Activated CD8-positive, alpha-beta memory T cell treated with anti-CD3 and anti-CD28 coated beads for 48 hours (primary cell): ENCODE data around the gene PSMD7.
"Not testable (repeated sequence)": the region's sequence is repeated elsewhere in the genome, so short reads cannot be mapped to it uniquely, and the experiment has no call there.

Experiments
- DNase-seq, 3 experiments: peaks; one replicate each; pipeline ENCODE4 v3.0.0-alpha.2; 2020; ENCODE audit warnings: low read depth in 2 of 3, low spot score in 2 of 3

The PSMD7 gene

DNA sequence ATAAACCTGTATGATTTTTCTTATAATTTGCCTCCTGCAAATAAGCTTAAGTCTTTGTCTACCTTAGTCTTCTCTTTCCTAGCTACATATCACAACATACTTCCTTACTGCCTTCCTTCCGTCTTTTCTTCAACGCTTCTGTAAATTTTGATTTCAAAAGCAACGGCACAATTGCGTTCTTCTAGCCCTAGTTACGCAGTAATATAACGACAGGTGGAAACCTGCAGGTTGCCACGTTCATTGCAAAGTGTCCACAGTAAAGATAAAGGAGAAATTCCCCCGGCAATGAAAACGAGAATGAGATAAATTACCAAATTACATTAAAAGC, 546 bp upstream of the PSMD7 start:
- DNase-seq, result no peak

- peak in 2 of 3 experiments; percentile 3 to 19 for DNase-seq
Observed at GRCh38 chr16:74297145-74297665, 591 bp downstream of the PSMD7 start.

GRCh38 chr16:74298104-74298503, 1.5 kb downstream of the PSMD7 start:
- DNase-seq, result no peak

DNA sequence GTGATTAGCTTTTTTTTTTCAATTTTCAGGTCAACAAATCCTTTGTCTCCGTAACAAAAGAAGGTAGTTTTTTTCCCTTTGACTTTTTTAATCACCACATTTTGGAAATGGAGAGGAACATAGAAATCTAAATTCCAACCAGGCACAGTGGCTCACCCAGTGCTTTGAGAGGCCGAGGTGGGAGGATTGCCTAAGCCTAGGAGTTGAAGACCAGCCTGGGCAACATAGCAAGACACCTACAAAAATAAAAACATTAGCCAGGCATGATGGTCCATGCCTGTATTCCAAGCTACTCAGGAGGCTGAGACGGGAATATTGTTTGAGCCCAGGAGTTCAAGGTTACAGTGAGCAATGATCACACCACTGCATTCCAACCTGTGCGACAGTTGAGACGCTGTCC, 5.7 kb downstream of the PSMD7 start:
- no peak for DNase-seq

GRCh38 chr16:74304164-74304834, 7.7 kb downstream of the PSMD7 start:
- no peak for DNase-seq

- no peak for DNase-seq
Observed at GRCh38 chr16:74304835-74305176, 8.2 kb downstream of the PSMD7 start.

GRCh38 chr16:74305281-74305680, 8.7 kb downstream of the PSMD7 start:
- no peak for DNase-seq

DNA sequence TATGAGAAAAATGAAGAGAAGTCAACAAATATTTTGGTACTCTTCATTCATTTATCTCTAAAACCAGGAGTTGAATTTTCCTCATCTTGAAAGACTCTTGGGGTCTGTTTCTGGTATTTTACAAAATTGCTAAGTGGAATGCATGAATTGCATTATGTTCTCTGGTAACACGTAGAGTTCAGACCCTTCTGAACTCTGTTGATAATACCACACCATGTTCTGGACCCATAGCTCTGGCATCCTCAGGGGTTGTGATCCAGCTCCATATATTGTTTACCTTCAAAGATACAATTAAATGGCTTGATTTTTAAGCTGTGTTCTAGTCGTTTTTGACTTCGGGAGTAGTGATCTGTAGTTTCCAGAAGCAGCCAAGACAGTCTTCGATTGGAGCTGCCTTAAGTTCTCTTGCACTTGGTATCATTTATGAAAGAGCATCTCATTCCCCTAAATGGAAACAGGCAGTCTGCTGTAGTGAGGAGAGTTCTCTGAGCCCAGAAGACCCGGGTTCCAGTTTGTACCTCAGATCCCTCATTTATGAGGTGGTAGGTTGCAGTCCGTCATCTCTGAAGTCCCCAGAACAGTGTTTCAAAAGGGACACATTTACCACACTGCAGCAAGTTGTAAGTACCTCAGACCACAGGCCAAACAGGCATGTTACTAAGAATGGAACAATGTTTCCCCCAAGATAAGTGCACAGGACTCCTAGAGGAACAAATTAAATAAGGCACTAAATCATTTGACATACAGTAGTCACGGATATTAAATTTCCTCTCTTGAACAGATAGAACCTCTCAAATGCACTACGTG, 9.6 kb downstream of the PSMD7 start:
- no peak for DNase-seq

DNA sequence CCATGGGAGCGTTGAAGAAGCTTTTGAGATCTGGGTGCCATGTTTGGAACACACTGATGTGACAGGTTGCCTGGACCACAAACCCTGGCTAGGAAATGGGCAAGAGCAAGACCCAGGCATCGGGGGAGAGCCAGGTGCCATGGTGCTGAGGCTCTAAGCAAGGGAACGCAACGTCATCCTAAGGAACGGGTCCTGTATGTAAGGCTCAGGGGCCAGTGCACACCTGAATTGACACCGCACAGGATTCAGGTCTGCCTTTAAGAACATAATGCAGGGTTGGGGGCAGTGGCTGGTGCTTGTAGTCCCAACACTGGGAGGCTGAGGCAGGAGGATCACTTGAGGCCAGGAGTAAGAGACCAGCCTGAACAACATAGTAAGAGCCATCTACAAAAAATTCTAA, 10.8 kb downstream of the PSMD7 start:
- no peak for DNase-seq

- no peak for DNase-seq
Observed at GRCh38 chr16:74309789-74310781, 13.5 kb downstream of the PSMD7 start.

GRCh38 chr16:74315059-74315458, 18.4 kb downstream of the PSMD7 start:
- DNase-seq, result no peak

- DNase-seq, result no peak
Observed at GRCh38 chr16:74320707-74321106, 24.1 kb downstream of the PSMD7 start.

- DNase-seq, result no peak
Observed at GRCh38 chr16:74321356-74321755, 24.7 kb downstream of the PSMD7 start.

GRCh38 chr16:74322301-74322710, 25.7 kb downstream of the PSMD7 start:
- no peak for DNase-seq

- DNase-seq, result not testable (repeated sequence)
Observed at GRCh38 chr16:74324777-74325176, 28.2 kb downstream of the PSMD7 start.

DNA sequence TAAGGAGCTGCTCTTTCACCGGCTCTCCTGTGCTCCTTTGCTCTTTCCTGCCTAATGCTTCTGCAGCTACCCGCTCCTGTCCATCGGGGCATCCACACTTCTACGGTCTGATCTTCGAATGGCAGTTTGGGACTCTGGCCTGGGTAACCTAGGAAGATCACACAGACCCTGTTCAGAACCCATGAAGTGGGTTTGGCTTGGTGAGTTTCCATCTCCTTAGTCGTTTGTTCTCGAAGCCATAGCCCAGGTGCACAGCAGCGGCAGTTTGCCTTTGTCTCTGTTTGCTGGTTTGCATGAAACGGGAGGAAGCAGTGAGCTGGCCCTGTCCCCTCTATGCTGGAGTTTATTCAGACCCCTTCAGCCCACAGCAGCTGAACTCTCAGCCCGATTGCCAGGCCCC, 29.0 kb downstream of the PSMD7 start:
- DNase-seq, result no peak

DNA sequence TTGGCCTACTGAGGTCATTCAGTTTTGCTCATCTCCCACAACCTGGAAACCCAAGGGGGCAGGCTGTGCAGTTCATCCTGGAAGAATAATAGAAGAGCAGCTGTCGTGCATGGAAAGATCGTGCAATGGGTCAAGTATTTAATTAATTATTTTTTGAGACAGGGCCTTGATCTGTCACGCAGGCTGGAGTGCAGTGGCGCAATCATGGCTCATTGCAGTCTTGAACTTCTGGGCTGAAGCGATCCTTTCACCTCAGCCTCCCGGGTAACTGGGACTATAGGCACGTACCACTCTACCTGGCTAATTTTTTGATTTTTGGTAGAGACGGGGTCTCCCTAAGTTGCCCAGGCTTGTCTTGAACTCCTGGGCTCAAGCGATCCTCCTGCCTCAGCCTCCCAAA, 31.7 kb downstream of the PSMD7 start:
- DNase-seq, result not testable (repeated sequence)

- DNase-seq, result not testable (repeated sequence)
Observed at GRCh38 chr16:74332469-74332868, 35.9 kb downstream of the PSMD7 start.

DNA sequence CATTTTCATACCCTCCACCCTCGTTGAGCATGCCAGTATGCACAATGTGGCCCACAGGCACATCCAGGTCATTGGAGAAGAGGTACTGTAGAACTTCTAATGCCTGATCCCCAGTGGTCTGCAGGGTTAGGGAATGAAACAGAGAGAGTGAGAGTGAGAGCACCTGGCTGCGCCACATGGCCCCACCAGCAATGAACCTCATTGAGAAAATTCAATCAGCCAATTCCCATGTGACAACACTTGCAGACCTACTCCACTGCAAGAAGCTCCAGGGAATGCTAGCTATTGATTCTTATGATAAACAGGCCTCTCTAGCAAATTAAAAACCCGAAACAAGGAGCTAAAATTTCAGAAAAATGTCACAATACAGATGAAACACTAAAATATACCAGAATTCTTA, 40.9 kb downstream of the PSMD7 start:
- DNase-seq, result not testable (repeated sequence)

DNA sequence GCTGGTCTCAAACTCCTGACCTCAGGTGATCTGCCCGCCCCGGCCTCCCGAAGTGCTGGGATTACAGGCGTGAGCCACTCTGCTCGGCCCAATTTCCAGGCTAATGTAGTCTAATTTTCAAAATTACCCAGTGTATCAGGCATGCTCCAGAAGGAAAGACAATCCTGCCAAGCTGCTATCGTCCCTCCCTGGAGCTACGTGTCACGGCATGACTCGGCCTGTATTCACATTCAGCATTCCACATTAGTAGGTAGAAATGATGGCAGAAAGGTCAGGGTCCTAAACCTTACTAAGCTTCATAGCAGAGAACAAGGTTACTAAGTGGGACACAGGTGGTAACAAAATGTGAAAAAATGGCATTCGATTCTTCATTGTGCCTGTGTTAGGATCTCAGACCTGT, 42.6 kb downstream of the PSMD7 start:
- not testable (repeated sequence) for DNase-seq

DNA sequence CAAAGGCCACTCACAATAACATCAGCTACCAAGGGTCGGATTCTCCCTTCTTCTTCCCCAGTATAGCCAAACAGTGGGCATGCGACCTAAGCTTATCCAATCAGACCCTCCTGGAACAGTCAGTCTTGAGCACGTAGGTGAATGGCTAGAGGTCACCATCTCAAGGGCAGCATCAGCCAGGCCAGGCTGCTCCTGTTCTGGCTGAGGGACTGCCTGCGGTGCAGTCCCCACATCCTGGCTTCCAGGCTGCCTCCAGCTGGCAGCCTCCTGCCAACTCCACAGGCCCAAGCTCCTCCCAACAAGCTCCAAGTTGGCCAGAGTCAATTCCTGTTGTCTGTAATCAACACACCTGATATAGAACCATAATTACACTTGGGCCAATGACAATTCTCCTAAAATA, 56.4 kb downstream of the PSMD7 start:
- DNase-seq, result not testable (repeated sequence)
